Prostate gland (tissue), 2 donors: Measurements from ENCODE around the gene GOLGA8J.
"Not testable (repeated sequence)": the region's sequence is repeated elsewhere in the genome, so short reads cannot be mapped to it uniquely, and the experiment has no call there.

Experiments
- POLR2A ChIP-seq: fragments of 450-650 bp; IDR thresholded peaks from one replicate; pipeline ENCODE4 v1.6.1; 2016; ENCODE audit warnings: antibody characterized with exemption, mild to moderate bottlenecking
- POLR2AphosphoS5 ChIP-seq: sonication (generic); formaldehyde crosslinking; IDR thresholded peaks from one replicate; pipeline ENCODE4 v1.6.1; 2017; ENCODE audit warnings: antibody characterized with exemption
- TF ChIP-seq, protein P1 (sequence below), 4 experiments: fragments of 200-600 bp in 2 of 4; fragments of 450-650 bp in 2 of 4; sonication (generic) in 2 of 4; IDR thresholded peaks; 1 replicate in 3 of 4; 2 replicates in 1 of 4; pipeline ENCODE4 v1.5.1; 2016 to 2019; ENCODE audit warnings: antibody characterized with exemption in 4 of 4, mild to moderate bottlenecking in 2 of 4, moderate library complexity in 2 of 4

DNA sequence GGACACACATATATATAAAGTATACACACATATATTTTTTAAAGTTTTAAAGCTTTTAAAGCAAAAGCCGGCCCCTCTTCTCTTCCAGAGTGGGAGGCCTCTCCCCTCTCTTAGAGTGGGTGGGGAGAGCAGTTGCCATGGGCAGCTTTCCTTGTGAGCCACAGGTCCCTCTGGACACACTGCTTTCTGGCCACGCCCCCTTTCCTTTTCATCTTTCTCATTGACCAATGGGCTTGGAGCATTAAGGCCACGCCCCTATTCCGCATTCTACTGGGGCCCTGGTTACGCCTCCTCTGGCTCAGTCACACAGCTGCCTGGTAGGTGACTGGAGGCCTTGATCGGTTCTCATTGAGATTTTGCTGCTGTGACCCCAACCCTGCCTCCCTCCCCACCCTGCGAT, 52.0 kb downstream of the GOLGA8J start, which contains the start of gene GOLGA8T:
- TF ChIP-seq POLR2A, POLR2AphosphoS5: not testable (repeated sequence)
- TF ChIP-seq, protein P1, sequence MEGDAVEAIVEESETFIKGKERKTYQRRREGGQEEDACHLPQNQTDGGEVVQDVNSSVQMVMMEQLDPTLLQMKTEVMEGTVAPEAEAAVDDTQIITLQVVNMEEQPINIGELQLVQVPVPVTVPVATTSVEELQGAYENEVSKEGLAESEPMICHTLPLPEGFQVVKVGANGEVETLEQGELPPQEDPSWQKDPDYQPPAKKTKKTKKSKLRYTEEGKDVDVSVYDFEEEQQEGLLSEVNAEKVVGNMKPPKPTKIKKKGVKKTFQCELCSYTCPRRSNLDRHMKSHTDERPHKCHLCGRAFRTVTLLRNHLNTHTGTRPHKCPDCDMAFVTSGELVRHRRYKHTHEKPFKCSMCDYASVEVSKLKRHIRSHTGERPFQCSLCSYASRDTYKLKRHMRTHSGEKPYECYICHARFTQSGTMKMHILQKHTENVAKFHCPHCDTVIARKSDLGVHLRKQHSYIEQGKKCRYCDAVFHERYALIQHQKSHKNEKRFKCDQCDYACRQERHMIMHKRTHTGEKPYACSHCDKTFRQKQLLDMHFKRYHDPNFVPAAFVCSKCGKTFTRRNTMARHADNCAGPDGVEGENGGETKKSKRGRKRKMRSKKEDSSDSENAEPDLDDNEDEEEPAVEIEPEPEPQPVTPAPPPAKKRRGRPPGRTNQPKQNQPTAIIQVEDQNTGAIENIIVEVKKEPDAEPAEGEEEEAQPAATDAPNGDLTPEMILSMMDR (IDR thresholded peaks at IDR 0.05): not testable (repeated sequence)
